Cortex of kidney (tissue), 1 donor: ENCODE data around the gene UBE3A.

Source experiments
- DNase-seq: peaks from one replicate; lab custom pipeline; 2025; lab: John Stamatoyannopoulos, UW

The UBE3A gene

GRCh38 chr15:25329696-25330095 lies 109.1 kb downstream of the UBE3A start:
- DNase-seq: no peak

GRCh38 chr15:25327686-25328085 lies 111.1 kb downstream of the UBE3A start:
- DNase-seq: no peak

GRCh38 chr15:25325187-25325586 lies 113.6 kb downstream of the UBE3A start:
- DNase-seq: no peak

- no peak for DNase-seq
Measured at GRCh38 chr15:25323420-25323819, 115.4 kb downstream of the UBE3A start.

GRCh38 chr15:25287823-25288222 lies 151.0 kb downstream of the UBE3A start:
- no peak for DNase-seq
